Measurements from ENCODE around the gene FAM98C.

FAM98C gene

DNA sequence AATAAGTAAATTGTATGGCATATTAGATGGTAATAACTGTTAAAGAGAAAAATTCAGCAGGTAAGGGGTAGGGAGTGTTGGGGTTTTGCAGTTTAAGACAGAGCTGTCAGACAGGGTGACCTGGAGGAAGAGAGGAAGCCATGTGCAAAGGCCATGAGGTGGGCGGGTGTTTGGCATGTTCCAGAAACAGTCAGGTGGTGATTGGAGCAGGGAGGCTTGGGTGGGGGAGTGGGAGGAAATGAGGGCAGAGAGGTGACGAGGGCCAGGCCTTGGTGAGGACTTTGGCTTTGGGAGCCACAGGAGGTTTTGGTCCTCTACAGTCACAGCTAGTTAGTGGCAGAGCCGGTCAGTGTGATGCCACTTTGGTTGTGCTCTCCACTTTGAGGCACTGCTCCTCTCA lies 50.7 kb downstream of the FAM98C start:
- no peak for DNase-seq

DNA sequence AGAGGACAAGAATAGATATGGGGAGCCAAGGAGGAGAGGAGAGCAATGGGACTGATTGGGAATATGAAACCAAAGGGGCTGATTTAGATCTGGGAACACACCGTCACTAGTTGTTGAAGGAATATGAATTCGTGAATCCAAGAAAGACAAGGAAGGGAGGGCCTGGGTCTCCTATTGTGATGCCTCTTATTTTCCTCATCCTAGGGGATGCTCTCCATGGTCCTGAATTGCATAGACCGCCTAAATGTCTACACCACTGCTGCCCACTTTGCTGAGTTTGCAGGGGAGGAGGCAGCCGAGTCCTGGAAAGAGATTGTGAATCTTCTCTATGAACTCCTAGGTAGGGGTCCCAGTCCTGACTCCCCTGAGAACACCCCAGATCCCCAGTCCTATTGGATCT lies 52.1 kb downstream of the FAM98C start:
- no peak for DNase-seq

DNA sequence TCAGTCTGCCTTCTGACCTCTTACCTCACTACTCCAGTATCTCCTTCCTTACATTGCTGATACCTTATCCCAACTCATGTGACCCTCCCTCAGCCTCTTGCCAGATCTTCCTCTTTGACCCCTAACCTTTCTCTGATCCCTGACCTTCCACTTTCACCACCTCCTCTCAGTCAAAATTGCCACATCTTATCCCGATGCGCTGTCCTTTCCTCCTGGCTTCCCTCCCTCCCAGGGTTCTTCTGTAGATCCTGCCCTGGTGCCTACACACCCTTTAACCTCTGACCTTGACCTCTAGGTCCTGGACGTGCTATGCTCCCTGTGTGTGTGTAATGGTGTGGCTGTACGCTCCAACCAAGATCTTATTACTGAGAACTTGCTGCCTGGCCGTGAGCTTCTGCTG lies 54.3 kb downstream of the FAM98C start:
- no peak for DNase-seq

DNA sequence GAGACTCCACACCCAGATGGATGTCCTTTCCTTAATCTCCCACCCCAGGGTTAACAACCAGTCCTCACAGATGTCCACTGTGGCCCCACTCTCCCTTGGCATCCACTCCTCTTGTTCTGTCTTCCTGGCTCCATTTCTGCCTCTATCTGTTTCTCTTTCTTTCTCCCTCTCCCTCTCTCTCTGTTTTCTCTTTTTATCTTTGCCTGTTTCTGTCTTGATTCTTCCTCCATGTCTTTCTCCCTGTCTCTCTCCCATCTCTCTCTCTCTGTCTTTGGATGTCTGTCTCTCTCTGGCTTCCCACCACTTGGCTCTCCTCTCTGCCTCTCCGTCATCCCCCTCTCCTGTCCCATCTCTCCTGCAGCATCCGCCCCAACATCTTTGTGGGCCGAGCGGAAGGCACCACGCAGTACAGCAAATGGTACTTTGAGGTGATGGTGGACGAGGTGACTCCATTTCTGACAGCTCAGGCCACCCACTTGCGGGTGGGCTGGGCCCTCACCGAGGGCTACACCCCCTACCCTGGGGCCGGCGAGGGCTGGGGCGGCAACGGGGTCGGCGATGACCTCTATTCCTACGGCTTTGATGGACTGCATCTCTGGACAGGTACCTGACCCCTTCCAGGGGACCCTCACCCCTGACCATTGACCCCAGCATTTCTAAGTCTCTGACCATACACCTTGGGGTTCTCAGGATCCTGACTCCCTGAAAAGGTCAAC lies 55.0 kb downstream of the FAM98C start:
- no peak for DNase-seq

Measured in amygdala (tissue), 56 donors.